Activated CD8-positive, alpha-beta memory T cell treated with anti-CD3 and anti-CD28 coated beads, Interleukin-2, amount 50 U/mL, for 4 hours (primary cell): Measurements from ENCODE around the gene RABGGTA.

Experiments used
- DNase-seq: peaks from one replicate; pipeline ENCODE4 v3.0.0-alpha.2; 2020

RABGGTA gene

DNA sequence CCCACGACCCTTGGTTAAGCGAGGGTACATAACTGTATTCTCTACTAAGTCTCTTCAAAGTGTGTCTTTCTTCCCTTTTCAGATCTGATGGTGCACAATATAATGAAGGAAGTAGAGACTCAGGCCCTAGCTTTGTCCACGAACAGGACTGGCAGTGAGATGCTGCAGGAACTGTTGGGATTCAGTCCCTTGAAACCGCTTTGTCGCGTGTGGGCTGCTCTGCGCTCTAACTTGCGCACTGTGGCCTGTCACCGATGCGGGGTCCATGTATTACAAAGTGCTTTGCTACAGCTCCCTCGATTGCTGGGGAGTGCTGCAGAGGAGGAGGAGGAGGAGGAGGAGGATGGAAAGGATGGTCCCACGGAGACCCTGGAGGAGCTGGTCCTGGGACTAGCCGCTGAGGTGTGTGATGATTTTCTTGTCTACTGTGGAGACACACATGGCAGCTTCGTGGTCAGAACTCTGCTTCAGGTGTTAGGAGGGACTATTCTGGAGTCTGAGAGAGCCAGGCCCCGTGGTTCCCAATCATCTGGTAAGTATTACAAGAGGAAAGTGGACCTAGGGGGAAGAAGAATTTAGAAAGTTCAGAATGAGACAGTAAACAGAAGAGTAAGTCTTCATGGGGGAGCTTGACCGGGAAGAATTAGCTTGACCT lies 29.1 kb upstream of the RABGGTA start:
- no peak for DNase-seq

GRCh38 chr14:24299255-24300191 lies 28.1 kb upstream of the RABGGTA start, which contains the start of the genes DHRS1 and NOP9:
Gene DHRS1 (minus strand): TSS chr14:24299780. CDS start chr14:24299106, 674 bp downstream.
Gene NOP9 (plus strand): TSS chr14:24299850. CDS start chr14:24299955, 105 bp downstream.
- peak; percentile 95 for DNase-seq

- no peak for DNase-seq
These were observed 27.5 kb upstream of the RABGGTA start for GRCh38 chr14:24298892-24299254.

DNA sequence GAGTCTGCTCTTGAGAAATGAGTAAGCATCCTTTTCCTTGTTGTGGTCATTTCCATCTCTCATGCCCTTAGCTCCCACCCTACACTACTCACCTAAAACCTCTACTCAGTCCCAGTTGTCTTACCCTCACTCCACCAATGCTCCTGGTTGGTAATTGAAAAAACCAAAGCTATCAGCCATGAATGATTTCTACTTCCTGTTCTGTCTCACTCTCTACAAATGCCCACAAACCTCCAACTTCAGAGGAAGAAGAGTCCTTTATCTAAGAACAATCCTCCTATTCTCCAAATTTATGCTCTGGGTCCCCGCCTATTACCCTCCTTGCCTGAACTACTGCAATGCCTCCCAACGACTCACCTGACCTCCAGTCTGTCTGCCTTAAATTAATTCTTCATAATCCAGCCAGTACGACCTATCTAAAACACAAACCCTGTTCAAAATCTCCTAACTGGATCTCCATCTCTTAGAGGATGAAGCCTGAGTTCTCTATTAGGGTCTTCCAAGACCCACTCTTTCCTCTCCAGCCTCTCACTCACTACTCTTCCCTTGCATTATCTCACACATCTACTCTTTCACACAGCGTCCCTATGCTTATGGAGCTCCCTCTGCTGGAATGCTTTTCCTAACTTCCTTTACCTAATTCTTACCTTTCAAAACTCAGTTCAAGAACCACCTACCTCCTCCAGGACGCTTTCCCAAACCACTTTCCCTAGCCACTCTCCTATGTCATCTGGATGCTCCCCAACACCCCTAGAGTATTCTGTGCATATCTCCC lies 26.0 kb upstream of the RABGGTA start:
- DNase-seq, result no peak

DNA sequence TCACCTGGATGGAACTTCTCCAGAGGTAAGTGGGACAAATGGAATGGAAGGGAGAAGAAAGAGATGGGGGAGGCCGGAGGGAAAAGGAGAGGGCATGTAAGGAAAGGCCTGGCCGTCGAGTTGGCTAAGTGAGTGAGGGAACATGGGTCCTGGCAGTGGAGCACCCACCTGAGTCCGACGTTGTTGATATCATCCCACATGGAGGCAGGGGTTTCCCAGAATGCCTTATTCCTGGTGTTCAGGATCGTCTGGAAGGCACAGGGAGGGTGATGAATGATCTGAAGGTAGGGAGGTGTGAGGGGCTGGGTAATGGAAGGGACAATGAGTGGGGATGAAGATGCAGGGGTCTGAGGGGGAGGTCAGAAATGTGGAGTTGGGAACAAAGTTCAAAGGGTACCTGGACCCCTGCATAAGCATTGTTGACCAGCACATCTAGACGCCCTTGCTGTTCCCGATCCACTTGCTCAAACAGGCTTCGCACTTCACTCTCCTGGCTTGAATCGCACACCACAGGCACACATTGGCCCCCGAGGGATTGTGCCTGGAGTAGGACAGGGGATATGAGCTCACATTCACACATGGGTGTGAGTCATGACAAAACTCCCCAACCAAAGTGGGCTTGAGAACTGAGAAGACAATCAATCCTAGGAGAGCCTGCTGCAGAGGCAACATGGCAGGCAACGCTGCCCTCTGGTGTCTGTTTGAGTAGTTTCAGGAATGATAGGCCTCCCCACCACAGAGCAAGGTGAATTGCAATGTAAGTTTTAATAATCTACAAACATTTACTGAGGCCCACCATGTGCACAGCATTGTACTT lies 25.2 kb upstream of the RABGGTA start:
- peak; percentile 70 for DNase-seq

DNA sequence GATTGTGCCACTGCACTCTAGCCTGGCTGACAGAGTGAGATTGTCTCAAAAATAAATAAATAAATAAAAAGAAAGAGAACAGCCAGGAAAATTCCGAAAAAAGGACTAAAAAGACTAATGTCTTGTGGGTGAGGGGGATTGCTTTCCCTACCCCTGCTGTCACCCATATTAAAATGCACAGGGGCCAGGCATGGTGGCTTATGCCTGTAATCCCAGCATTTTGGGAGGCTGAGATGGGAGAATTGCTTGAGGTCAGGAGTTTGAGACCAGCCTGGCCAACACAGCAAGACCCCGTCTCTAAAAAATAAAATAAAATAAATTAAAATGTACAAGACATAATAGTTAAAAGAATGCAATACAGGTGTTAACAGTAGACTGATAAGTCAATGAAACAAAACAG lies 22.1 kb upstream of the RABGGTA start:
- no peak for DNase-seq

GRCh38 chr14:24292118-24292807 lies 20.9 kb upstream of the RABGGTA start:
- no peak for DNase-seq

- DNase-seq, result no peak
These were observed 20.2 kb upstream of the RABGGTA start for GRCh38 chr14:24291446-24292117.

DNA sequence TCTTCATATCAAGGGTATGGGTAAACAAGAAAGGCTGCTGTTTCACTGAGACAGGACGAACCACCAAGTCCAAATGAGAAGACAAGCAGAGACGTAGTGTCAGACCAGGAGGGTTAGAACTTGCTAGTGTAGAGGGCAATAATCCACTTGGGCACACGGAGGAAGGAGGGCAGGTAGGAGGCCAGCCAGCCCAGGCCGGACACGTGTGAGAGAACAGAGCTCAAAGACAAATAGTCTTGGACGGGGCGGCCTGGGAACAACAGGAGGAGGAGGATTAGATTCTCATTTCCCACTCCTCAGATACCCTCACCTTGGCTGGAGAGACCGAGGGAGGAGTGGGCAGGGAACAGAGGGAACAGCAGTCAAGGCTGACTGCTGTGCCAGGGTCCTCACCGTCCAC lies 19.3 kb upstream of the RABGGTA start:
- no peak for DNase-seq

GRCh38 chr14:24289649-24290280 lies 18.4 kb upstream of the RABGGTA start:
- DNase-seq, result no peak

- DNase-seq, result no peak
These were observed 15.6 kb upstream of the RABGGTA start for GRCh38 chr14:24286996-24287395.

GRCh38 chr14:24285351-24285750 lies 14.0 kb upstream of the RABGGTA start:
- DNase-seq, result no peak

GRCh38 chr14:24284501-24285035 lies 13.2 kb upstream of the RABGGTA start:
- DNase-seq, result no peak

GRCh38 chr14:24283796-24284460 lies 12.5 kb upstream of the RABGGTA start:
- DNase-seq, result no peak

GRCh38 chr14:24282736-24283135 lies 11.3 kb upstream of the RABGGTA start:
- no peak for DNase-seq

DNA sequence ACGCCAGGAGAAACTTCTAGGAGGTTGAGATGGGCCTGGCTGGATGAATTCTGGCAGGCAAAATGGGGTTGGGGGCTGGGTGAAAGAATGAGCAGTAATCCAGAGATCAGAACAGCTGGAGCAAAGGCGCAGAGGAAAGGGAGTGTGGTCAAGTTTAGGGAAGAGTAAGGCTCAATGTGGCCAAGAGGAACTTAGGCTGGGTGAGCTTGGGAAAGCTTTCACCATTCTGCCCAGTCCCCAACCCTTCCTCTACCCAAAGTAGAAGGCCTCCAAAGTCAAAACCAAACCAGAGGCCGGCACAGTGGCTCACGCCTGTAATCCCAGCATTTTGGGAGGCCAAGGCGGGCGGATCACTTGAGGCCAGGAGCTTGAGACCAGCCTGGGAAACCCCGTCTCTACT lies 10.2 kb upstream of the RABGGTA start:
- no peak for DNase-seq

DNA sequence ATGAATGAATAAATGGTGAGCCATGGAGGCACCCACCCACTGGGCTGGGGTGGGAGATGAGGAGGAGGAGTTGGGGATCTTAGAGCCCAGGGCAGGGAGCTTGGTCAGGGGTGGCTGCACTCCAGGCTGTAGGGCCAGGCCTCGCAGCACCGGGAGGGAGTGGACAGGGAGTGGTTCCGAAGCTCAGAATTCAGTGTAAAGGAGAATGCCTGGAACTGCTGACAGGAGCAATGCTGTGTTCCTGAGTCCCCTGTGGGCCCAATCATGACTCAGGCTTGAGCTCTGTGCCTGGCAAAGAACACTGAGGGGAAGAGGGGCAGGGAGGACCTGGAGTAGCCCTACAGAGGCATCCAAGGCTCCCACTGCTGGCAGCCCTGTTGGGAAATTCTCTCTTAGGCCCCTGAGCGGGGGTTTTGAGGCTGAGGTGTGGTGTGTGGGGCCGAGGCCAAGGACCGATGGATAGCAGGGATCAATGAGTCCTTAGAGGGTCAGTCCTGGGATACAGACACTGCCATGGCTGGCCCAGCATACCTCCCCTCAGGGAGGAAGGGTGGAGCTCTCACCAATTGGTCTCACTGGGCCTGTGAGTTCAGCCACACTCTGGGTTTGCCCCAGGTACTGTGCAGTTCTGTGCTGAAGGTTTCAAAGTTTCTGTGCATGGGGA lies 9.5 kb upstream of the RABGGTA start:
- no peak for DNase-seq

DNA sequence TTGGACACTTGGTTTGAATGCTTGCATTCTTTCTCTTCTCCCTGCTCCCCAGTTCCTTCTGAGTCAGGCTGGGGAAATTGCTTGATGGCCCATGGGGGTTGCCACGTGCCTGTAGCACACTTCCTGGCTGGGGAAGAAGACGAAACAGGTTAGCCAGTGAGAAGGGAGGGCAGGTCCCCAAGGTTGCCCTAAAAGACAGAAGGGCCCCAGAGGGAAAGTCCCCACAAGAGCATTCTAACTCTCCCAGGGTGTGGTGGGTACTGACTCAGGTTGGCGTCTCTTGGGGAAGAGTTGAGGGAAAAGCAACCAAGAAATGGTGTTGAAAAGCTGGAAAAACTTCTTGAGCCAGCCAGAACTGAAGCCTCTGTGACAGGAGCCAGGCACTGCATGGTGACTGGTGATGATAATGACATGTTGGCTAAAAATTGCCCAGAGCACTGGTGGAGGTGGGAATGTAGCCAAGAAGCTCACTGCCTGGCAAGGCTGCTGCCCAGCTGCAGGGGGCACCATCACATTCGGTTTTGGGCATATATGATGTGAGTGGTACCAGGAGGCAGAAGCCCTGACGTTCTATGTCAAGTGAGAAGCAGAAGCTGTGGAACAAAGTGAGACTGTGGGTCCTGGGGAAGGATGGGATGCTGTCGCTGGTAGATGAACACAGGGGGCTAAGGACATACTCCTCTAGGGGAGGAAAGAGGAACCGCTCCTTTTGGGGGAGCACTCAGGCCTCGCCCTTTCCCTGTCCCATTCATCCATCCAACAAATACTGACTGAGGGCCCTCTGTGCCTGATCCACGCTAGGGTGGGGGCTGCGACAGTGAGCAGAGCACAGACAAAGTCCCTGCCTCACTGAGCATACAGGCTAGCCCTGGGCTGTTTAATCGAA lies 8.1 kb upstream of the RABGGTA start:
- peak; percentile 28 for DNase-seq
